ENCODE measurements around the gene PDGFRA.

Gene PDGFRA

GRCh38 chr4:54277691-54278090, 48.6 kb downstream of the PDGFRA start:
- Histone ChIP-seq H3K9me3 (ENCODE audit: severe bottlenecking) (no peaks in the 10 kb centered on the region), H3K36me3 (ENCODE audit: low read depth) (no peaks in the 10 kb centered on the region), H3K27me3 (ENCODE audit: insufficient read depth, poor library complexity, severe bottlenecking) (no peaks in the 10 kb centered on the region), H3K27ac (ENCODE audit: poor library complexity, severe bottlenecking) (peak overlapping the region; percentile 38), H3K4me3 (ENCODE audit: severe bottlenecking) (no peak overlapping the region), H3K4me1 (ENCODE audit: insufficient read depth, poor library complexity, severe bottlenecking) (peaks cover 25% of the 10 kb centered on the region)
- TF ChIP-seq CTCF (IDR thresholded peaks at IDR 0.05; ENCODE audit: poor library complexity, severe bottlenecking), result no peak
- ATAC-seq (ENCODE audit: low read depth) (peak; percentile 80), DNase-seq (ENCODE audit: low spot score) (no peak)

- Histone ChIP-seq H3K4me1 (ENCODE audit: insufficient read depth, poor library complexity, severe bottlenecking) (peaks cover 25% of the 10 kb centered on the region), H3K4me3 (ENCODE audit: severe bottlenecking) (no peak overlapping the region), H3K36me3 (ENCODE audit: low read depth) (no peaks in the 10 kb centered on the region), H3K27me3 (ENCODE audit: insufficient read depth, poor library complexity, severe bottlenecking) (no peaks in the 10 kb centered on the region), H3K27ac (ENCODE audit: poor library complexity, severe bottlenecking) (peak overlapping the region; percentile 38), H3K9me3 (ENCODE audit: severe bottlenecking) (no peaks in the 10 kb centered on the region)
- no peak for TF ChIP-seq CTCF (IDR thresholded peaks at IDR 0.05; ENCODE audit: poor library complexity, severe bottlenecking)
- ATAC-seq (ENCODE audit: low read depth) (no peak), DNase-seq (ENCODE audit: low spot score) (no peak)
These were observed 49.1 kb downstream of the PDGFRA start for GRCh38 chr4:54278216-54278615.

GRCh38 chr4:54281054-54281766, 52.1 kb downstream of the PDGFRA start:
- peak; percentile 84 for ATAC-seq (ENCODE audit: low read depth)
- H3K4me3 ChIP-seq (ENCODE audit: severe bottlenecking), result no peak overlapping the region
- H3K36me3 ChIP-seq (ENCODE audit: low read depth), result no peaks in the 10 kb centered on the region
- peaks cover 25% of the 10 kb centered on the region for H3K4me1 ChIP-seq (ENCODE audit: insufficient read depth, poor library complexity, severe bottlenecking)
- peak; percentile 71 for DNase-seq (ENCODE audit: low spot score)
- H3K27me3 ChIP-seq (ENCODE audit: insufficient read depth, poor library complexity, severe bottlenecking), result no peaks in the 10 kb centered on the region
- peak overlapping the region; percentile 43 for H3K27ac ChIP-seq (ENCODE audit: poor library complexity, severe bottlenecking)
- peaks cover 2% of the 10 kb centered on the region for H3K9me3 ChIP-seq (ENCODE audit: severe bottlenecking)
- TF ChIP-seq CTCF (IDR thresholded peaks at IDR 0.05; ENCODE audit: poor library complexity, severe bottlenecking), result no peak

- Histone ChIP-seq H3K36me3 (ENCODE audit: low read depth) (no peaks in the 10 kb centered on the region), H3K4me1 (ENCODE audit: insufficient read depth, poor library complexity, severe bottlenecking) (peaks cover 16% of the 10 kb centered on the region), H3K27me3 (ENCODE audit: insufficient read depth, poor library complexity, severe bottlenecking) (no peaks in the 10 kb centered on the region), H3K4me3 (ENCODE audit: severe bottlenecking) (no peak overlapping the region), H3K9me3 (ENCODE audit: severe bottlenecking) (peaks cover 2% of the 10 kb centered on the region), H3K27ac (ENCODE audit: poor library complexity, severe bottlenecking) (no peak overlapping the region)
- TF ChIP-seq CTCF (IDR thresholded peaks at IDR 0.05; ENCODE audit: poor library complexity, severe bottlenecking), result no peak
- ATAC-seq (ENCODE audit: low read depth) (no peak), DNase-seq (ENCODE audit: low spot score) (no peak)
These were observed 53.7 kb downstream of the PDGFRA start for GRCh38 chr4:54282837-54283236.

- Histone ChIP-seq H3K4me1 (ENCODE audit: insufficient read depth, poor library complexity, severe bottlenecking) (no peaks in the 10 kb centered on the region), H3K4me3 (ENCODE audit: severe bottlenecking) (no peak overlapping the region), H3K27ac (ENCODE audit: poor library complexity, severe bottlenecking) (no peak overlapping the region), H3K27me3 (ENCODE audit: insufficient read depth, poor library complexity, severe bottlenecking) (no peaks in the 10 kb centered on the region), H3K36me3 (ENCODE audit: low read depth) (no peaks in the 10 kb centered on the region), H3K9me3 (ENCODE audit: severe bottlenecking) (peaks cover 2% of the 10 kb centered on the region)
- DNase-seq (ENCODE audit: low spot score), result no peak
- TF ChIP-seq CTCF (IDR thresholded peaks at IDR 0.05; ENCODE audit: poor library complexity, severe bottlenecking), result no peak
- no peak for ATAC-seq (ENCODE audit: low read depth)
These were observed 60.2 kb downstream of the PDGFRA start for GRCh38 chr4:54289316-54289715.

All from RWPE2 (cell line).